Endothelial cell of umbilical vein (primary cell): ENCODE data around the gene RIPOR1. TPM values are rescaled to one million over a fixed set of nuclear protein-coding genes. Genes with fewer than 3 reads are reported as not detected.

Source experiments
- BruUV-seq: library from RNA; stranded (reverse); fragments of 400-500 nt; replicated peaks from 2 replicates; lab custom pipeline; 2021; lab: Mats Ljungman, UMichigan
- CTCF ChIA-PET: fragments of 300-600, 350-600 bp; sonication (Branson Sonifier 250); formaldehyde crosslinking; loops from one replicate; lab custom pipeline; 2021; ENCODE audit warnings: antibody characterized with exemption, inconsistent platforms; lab: Charles Lee
- POLR2A ChIA-PET: fragments of 300-600, 350-600 bp; sonication (Branson Sonifier 250); formaldehyde crosslinking; loops from one replicate; lab custom pipeline; 2021; ENCODE audit warnings: antibody characterized with exemption, inconsistent platforms; lab: Charles Lee
- DNase-seq: peaks from one replicate; pipeline ENCODE4 v3.0.0-alpha.2; 2011; ENCODE audit warnings: low read depth, low spot score
- FAIRE-seq: peaks from 2 replicates; lab custom pipeline; 2011; peaks lifted over from hg19 to GRCh38; lab: Jason Lieb, UNC
- H2AFZ ChIP-seq: 2 replicates; pipeline ENCODE4 v1.6.0; 2012; ENCODE audit warnings: low read depth, low read length, control low read depth, inconsistent platforms
- H3K27ac ChIP-seq: 2 replicates; pipeline ENCODE4 v1.5.1; 2011; ENCODE audit warnings: low read depth, mild to moderate bottlenecking, control low read depth, low read length, moderate library complexity; ENCODE audit not compliant: insufficient read depth
- H3K27me3 ChIP-seq, 2 experiments: 2 replicates each; pipeline versions ENCODE4 v1.6.0 to v1.6.1; 2011; ENCODE audit warnings: low read length in 2 of 2, mixed read lengths in 1 of 2; ENCODE audit not compliant: control insufficient read depth in 2 of 2, insufficient read depth in 2 of 2
- H3K36me3 ChIP-seq, 2 experiments: 2 replicates in 1 of 2; 3 replicates in 1 of 2; pipeline ENCODE4 v1.5.1; 2011; ENCODE audit warnings: low read length in 2 of 2, mild to moderate bottlenecking in 1 of 2, moderate library complexity in 1 of 2; ENCODE audit not compliant: control insufficient read depth in 2 of 2, insufficient read depth in 2 of 2; ENCODE audit errors: extremely low read depth in 1 of 2
- H3K4me1 ChIP-seq: 3 replicates; pipeline ENCODE4 v1.5.1; 2011; ENCODE audit warnings: mild to moderate bottlenecking, low read length; ENCODE audit not compliant: control insufficient read depth, insufficient read depth; ENCODE audit errors: extremely low read depth
- H3K4me2 ChIP-seq: 2 replicates; pipeline ENCODE4 v1.6.1; 2011; ENCODE audit warnings: low read length, control low read depth, mixed read lengths; ENCODE audit not compliant: insufficient read depth
- H3K4me3 ChIP-seq, 3 experiments: fragments of 200-600 bp in 1 of 3; sonication (generic), shearing (Covaris generic) in 1 of 3; replicated peaks in 1 of 3; 2 replicates each; pipeline ENCODE4 v1.5.1; 2011 to 2016; ENCODE audit warnings: control low read depth in 3 of 3, low read length in 3 of 3, mild to moderate bottlenecking in 2 of 3, inconsistent platforms in 1 of 3, low read depth in 1 of 3, moderate library complexity in 1 of 3; ENCODE audit not compliant: insufficient read depth in 1 of 3
- H3K79me2 ChIP-seq: 2 replicates; pipeline ENCODE4 v1.6.0; 2012; ENCODE audit warnings: low read length, inconsistent platforms; ENCODE audit not compliant: control insufficient read depth, insufficient read depth
- H3K9ac ChIP-seq: replicated peaks from 2 replicates; pipeline ENCODE3; 2011; ENCODE audit warnings: low read length, control low read depth; ENCODE audit not compliant: insufficient read depth; ENCODE audit errors: extremely low read depth
- H3K9me1 ChIP-seq: replicated peaks from 3 replicates; pipeline ENCODE4 v1.6.0; 2011; ENCODE audit warnings: mild to moderate bottlenecking, low read length; ENCODE audit not compliant: control insufficient read depth, insufficient read depth; ENCODE audit errors: extremely low read depth
- H3K9me3 ChIP-seq: replicated peaks from 2 replicates; pipeline ENCODE4 v1.5.1; 2012; ENCODE audit warnings: low read length, inconsistent platforms; ENCODE audit not compliant: control insufficient read depth, insufficient read depth
- H4K20me1 ChIP-seq: replicated peaks from 2 replicates; pipeline ENCODE3; 2011; ENCODE audit warnings: mild to moderate bottlenecking, low read length; ENCODE audit not compliant: control insufficient read depth, insufficient read depth; ENCODE audit errors: extremely low read depth
- EZH2 ChIP-seq: IDR thresholded peaks from 2 replicates; pipeline ENCODE4 v1.6.1; 2012; ENCODE audit warnings: borderline replicate concordance, low read depth, mild to moderate bottlenecking, moderate library complexity, low read length, inconsistent platforms; ENCODE audit not compliant: severe bottlenecking
- FOS ChIP-seq: IDR thresholded peaks from 2 replicates; pipeline ENCODE4 v1.6.1; 2011; ENCODE audit warnings: mild to moderate bottlenecking, low read length, moderate library complexity, borderline replicate concordance; ENCODE audit not compliant: insufficient read depth
- GATA2 ChIP-seq: IDR thresholded peaks from 2 replicates; pipeline ENCODE4 v1.7.0; 2011; ENCODE audit warnings: low read depth, mild to moderate bottlenecking, moderate library complexity, mixed read lengths, low read length; ENCODE audit not compliant: insufficient read length, insufficient read depth
- JUN ChIP-seq: IDR thresholded peaks from 2 replicates; pipeline ENCODE4 v1.6.1; 2011; ENCODE audit warnings: borderline replicate concordance, low read depth; ENCODE audit not compliant: insufficient read length, insufficient read depth
- MYC ChIP-seq: IDR thresholded peaks from one replicate; pipeline ENCODE4 v1.6.1; 2011; ENCODE audit warnings: mild to moderate bottlenecking, low read depth, low read length
- POLR2A ChIP-seq: IDR thresholded peaks from 2 replicates; pipeline ENCODE4 v1.6.1; 2012; ENCODE audit warnings: low read depth, mild to moderate bottlenecking, control low read depth, low read length
- POLR2AphosphoS5 ChIP-seq: IDR thresholded peaks from 2 replicates; pipeline ENCODE4 v1.6.1; 2012; ENCODE audit warnings: low read depth, mild to moderate bottlenecking, control low read depth, low read length, moderate library complexity; ENCODE audit not compliant: insufficient read depth
- dilution Hi-C: fragments of 300-500 bp; cut with MboI; formaldehyde crosslinking; loops from one replicate; pipeline ENCODE4 v1.15.0; 2019; ENCODE audit warnings: low sequenced_read_pairs; ENCODE audit not compliant: extremely low pct_ligation_motif_present
- intact Hi-C: fragments of 100-400 bp; cut with micrococcal nuclease; formaldehyde crosslinking; loops from one replicate; pipeline ENCODE4 v1.10.0; 2022
- polyA plus RNA-seq, 4 experiments: library from polyadenylated mRNA; depleted of rRNA in 3 of 4; stranded (reverse) in 3 of 4; unstranded in 1 of 4; fragments of >200 nt; gene quantifications; 2 replicates each; pipeline versions ENCODE4 v1.2.1 to v1.2.3, GENCODE V29; 2011 to 2012; ENCODE audit warnings: missing spikeins in 1 of 4
- total RNA-seq: library from RNA; stranded (reverse); gene quantifications from 2 replicates; pipeline ENCODE4 v1.2.3, GENCODE V29; 2021
- TF ChIP-seq, protein P1 (sequence below): IDR thresholded peaks from 2 replicates; pipeline ENCODE4 v1.6.1; 2011; ENCODE audit not compliant: insufficient read depth, insufficient read length
- TF ChIP-seq, protein P2 (sequence below), 2 donors: IDR thresholded peaks; 1 replicate in 1 of 2; 2 replicates in 1 of 2; pipeline ENCODE4 v1.5.1; 2011; ENCODE audit warnings: low read length in 2 of 2, mild to moderate bottlenecking in 2 of 2, moderate library complexity in 2 of 2, control low read depth in 1 of 2, inconsistent platforms in 1 of 2, low read depth in 1 of 2; ENCODE audit not compliant: insufficient read depth in 1 of 2; ENCODE audit errors: extremely low read depth in 1 of 2

Gene RIPOR1
- total and polyA plus RNA-seq, 2 donors (not counting 3 experiments of a cell fraction or from before 2014, with no cell fraction given) = 45.3 to 144 TPM

DNA sequence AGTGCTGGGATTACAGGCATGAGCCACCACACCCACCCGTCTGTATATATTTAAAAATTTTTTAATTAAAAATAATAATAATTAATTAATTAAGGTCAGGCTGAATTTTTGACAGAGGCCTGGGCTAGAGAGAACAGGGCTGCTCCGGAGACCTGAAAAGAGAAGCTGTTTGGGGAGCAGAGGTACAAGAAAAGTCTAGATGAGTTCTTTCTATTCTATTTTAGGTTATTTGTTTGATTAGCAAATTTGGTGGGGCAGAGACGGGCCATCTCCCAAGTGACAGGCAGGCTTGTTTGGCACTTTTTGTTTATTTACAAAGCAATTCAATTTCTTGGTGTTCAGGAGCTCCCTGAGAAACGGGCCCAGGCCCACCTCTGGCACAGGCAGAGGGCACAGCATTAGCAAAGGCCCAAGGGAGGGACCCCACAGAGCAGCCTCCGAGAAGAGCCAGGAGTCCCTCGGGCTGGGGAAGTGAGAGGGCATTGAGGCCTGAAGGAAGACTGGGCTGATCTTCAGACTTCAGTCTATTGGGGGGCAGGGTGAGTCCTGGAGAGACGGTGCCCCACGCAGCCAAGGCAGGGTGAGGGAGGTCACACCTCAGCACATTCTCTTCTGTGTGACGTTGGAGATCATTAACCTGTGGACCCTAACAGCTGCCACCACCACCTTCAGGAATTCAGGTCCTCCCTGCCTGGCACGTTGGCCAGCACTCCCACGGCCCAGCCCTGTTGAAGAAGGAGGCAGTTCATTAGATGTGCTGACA lies 10.8 kb upstream of the RIPOR1 start:
- no peak overlapping the region for H3K4me2 ChIP-seq
- no peaks in the 10 kb centered on the region for H3K79me2 ChIP-seq
- H3K9me1 ChIP-seq = no peaks in the 10 kb centered on the region
- ChIA-PET POLR2A (no interaction called here), CTCF (interaction anchor here (7.7 to 10.0 kb wide), 2 partner anchors 25 to 36 kb away, joined by 133 to 247 read pairs; partner anchors contain the start of genes AGRP and ATP6V0D1)
- intact Hi-C loops = no loop called here
- H3K4me3 ChIP-seq = no peak overlapping the region
- H3K27me3 ChIP-seq = no peaks in the 10 kb centered on the region
- FAIRE-seq (no peak), DNase-seq (no peak)
- dilution Hi-C loops = no loop called here
- TF ChIP-seq POLR2AphosphoS5 (no peak), EZH2 (no peak), MYC (no peak), POLR2A (no peak), JUN (no peak), FOS (no peak), GATA2 (no peak)
- TF ChIP-seq, protein P1, sequence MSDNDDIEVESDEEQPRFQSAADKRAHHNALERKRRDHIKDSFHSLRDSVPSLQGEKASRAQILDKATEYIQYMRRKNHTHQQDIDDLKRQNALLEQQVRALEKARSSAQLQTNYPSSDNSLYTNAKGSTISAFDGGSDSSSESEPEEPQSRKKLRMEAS = no peak
- TF ChIP-seq, protein P2, sequence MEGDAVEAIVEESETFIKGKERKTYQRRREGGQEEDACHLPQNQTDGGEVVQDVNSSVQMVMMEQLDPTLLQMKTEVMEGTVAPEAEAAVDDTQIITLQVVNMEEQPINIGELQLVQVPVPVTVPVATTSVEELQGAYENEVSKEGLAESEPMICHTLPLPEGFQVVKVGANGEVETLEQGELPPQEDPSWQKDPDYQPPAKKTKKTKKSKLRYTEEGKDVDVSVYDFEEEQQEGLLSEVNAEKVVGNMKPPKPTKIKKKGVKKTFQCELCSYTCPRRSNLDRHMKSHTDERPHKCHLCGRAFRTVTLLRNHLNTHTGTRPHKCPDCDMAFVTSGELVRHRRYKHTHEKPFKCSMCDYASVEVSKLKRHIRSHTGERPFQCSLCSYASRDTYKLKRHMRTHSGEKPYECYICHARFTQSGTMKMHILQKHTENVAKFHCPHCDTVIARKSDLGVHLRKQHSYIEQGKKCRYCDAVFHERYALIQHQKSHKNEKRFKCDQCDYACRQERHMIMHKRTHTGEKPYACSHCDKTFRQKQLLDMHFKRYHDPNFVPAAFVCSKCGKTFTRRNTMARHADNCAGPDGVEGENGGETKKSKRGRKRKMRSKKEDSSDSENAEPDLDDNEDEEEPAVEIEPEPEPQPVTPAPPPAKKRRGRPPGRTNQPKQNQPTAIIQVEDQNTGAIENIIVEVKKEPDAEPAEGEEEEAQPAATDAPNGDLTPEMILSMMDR (IDR thresholded peaks at IDR 0.05; ENCODE audit: extremely low read depth in 1 of 2, insufficient read depth in 1 of 2, low read depth in 1 of 2, low read length in 2 of 2) = no peak
- no TSS peak for BruUV-seq
- peaks cover 16% of the 10 kb centered on the region for H3K4me1 ChIP-seq
- no peaks in the 10 kb centered on the region for H3K36me3 ChIP-seq
- no peak overlapping the region for H3K9ac ChIP-seq
- H3K9me3 ChIP-seq = no peaks in the 10 kb centered on the region
- H2AFZ ChIP-seq = no peak overlapping the region
- H4K20me1 ChIP-seq = no peaks in the 10 kb centered on the region
- H3K27ac ChIP-seq = no peak overlapping the region
